GM18499 (cell line): ENCODE data around the gene CALB2.
"Not testable (repeated sequence)": the region's sequence is repeated elsewhere in the genome, so short reads cannot be mapped to it uniquely, and the experiment has no call there.

ENCODE experiments used
- ATAC-seq: cut with Tn5 transposase; IDR thresholded peaks from one replicate; pipeline ENCODE4 v1.9.1; 2021; ENCODE audit warnings: moderate number of reproducible peaks; ENCODE audit not compliant: insufficient read depth, unreplicated experiment

CALB2 gene

GRCh38 chr16:71351558-71351901, 7.0 kb upstream of the CALB2 start:
- ATAC-seq, result no peak

GRCh38 chr16:71352466-71352865, 6.1 kb upstream of the CALB2 start:
- ATAC-seq, result no peak

- no peak for ATAC-seq
Observed at GRCh38 chr16:71352963-71353460, 5.5 kb upstream of the CALB2 start.

GRCh38 chr16:71353736-71354135, 4.8 kb upstream of the CALB2 start:
- no peak for ATAC-seq

- no peak for ATAC-seq
Observed at GRCh38 chr16:71354156-71354555, 4.4 kb upstream of the CALB2 start.

GRCh38 chr16:71356051-71356740, 2.3 kb upstream of the CALB2 start:
- ATAC-seq, result no peak

GRCh38 chr16:71356936-71357335, 1.6 kb upstream of the CALB2 start:
- ATAC-seq, result not testable (repeated sequence)

GRCh38 chr16:71357681-71358080, 842 bp upstream of the CALB2 start:
- ATAC-seq, result no peak

GRCh38 chr16:71359431-71359830, 908 bp downstream of the CALB2 start:
- no peak for ATAC-seq

GRCh38 chr16:71360378-71360777, 1.9 kb downstream of the CALB2 start:
- no peak for ATAC-seq

GRCh38 chr16:71364133-71364681, 5.7 kb downstream of the CALB2 start:
- no peak for ATAC-seq

- ATAC-seq, result no peak
Observed at GRCh38 chr16:71365021-71365420, 6.5 kb downstream of the CALB2 start.

GRCh38 chr16:71367241-71367976, 8.9 kb downstream of the CALB2 start:
- no peak for ATAC-seq

- ATAC-seq, result no peak
Observed at GRCh38 chr16:71368958-71369357, 10.4 kb downstream of the CALB2 start.

GRCh38 chr16:71369494-71369893, 11.0 kb downstream of the CALB2 start:
- ATAC-seq, result no peak

GRCh38 chr16:71371237-71371636, 12.7 kb downstream of the CALB2 start:
- no peak for ATAC-seq

GRCh38 chr16:71373073-71373472, 14.6 kb downstream of the CALB2 start:
- no peak for ATAC-seq

GRCh38 chr16:71376465-71377157, 18.1 kb downstream of the CALB2 start:
- no peak for ATAC-seq

GRCh38 chr16:71379711-71380110, 21.2 kb downstream of the CALB2 start:
- ATAC-seq, result no peak

- no peak for ATAC-seq
Observed at GRCh38 chr16:71380831-71381230, 22.3 kb downstream of the CALB2 start.
